IPS DF 19.7 (cell line): Measurements from ENCODE around the gene TIMM22.

Experiments
- DNase-seq: peaks from one replicate; pipeline ENCODE4 v3.0.0-alpha.2; 2013; ENCODE audit warnings: low read depth, low spot score

TIMM22 gene

DNA sequence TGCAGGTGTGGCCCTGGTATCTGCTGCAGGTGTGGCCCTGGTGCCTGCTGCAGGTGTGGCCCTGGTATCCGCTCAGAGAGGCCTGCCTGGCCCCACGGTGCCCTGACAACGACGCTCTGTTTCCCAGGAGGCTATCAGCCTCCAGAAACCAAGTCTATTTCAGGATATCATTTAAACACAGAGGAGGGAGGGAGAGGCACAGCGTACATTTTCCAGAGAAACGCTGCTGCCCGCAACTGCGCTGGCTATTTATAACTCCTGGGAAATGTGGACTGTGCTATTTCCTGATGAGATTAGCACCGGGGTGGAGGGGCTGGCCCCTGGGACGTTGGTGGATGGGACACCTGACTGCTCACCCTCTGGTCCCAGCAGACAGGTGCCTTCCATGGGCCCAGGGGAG is 22.5 kb downstream of the TIMM22 start:
- DNase-seq, result no peak

DNA sequence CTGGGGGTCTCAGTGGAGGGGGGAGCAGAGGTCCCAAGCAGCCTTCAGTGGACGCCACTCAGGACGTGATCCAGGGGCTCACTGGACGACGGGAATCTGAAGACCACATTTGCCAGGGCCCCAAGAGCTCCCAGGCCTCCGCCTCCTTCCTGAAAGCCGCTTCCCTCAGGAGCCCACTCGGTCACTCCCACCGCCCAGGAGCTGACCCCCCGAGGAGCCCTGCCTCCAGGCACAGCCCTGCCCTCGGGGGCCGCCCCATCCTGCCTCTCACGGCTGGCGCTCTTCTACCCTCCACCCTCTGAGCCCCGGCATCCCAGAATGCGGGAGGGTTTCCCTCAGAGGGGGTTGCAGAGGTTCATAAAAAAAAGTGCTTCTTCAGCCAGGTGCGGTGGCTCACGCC is 24.2 kb downstream of the TIMM22 start:
- no peak for DNase-seq

DNA sequence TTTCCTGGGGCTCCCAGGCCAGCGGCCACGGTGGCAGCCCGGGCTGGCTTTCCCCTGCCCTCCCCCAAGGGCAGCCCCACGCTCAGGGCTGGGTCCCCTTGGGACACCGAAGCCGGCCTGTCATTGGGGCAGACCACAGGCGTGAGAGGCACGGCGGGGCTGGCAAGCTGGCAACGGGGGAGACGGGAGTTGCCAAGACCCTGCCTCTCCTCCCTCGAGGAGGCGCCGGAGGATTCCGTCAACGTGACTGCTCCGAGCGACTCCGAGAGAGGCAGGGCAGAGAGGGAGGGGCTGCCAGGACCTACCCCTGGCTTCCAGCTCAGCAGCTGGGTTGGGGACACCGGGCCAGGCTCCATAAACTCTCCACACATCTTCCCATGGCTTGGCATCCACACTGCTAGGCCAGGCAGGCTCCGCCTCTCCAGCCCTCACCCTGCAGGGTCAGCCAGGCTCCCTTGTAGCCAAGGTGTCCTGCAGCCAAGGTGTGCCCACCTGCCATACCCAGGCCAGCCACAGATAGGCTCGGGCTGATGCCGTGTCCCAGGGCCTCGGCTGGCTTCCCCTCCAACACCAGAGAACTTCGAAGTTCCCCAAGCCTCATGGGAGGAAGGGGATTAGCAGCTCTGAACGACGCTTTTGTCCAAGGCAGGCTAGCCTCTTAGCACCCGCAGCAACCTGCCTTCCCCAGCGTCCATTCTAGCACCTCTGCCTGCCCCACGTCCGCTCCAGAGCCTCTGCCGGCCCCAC is 25.5 kb downstream of the TIMM22 start:
- DNase-seq, result no peak

DNA sequence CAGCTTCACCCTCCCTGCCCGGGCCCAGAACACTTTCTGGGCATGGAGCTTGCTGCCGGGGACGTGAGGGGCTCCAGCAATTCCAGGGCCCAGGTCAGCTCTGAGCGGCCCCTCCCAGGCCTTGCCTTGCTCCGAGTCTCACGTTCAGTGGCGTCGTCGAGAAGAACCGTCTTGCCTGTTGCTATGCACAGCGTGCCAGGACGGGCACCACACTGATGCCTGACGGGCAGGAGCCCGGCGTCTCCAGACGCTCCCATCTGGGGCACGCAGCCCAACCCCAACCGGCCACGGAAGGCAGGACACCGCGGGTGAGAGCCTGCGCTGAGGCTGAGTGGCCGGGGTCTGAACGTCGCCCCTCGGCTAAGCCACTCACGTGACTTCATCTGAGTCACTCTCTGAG is 27.1 kb downstream of the TIMM22 start:
- no peak for DNase-seq

DNA sequence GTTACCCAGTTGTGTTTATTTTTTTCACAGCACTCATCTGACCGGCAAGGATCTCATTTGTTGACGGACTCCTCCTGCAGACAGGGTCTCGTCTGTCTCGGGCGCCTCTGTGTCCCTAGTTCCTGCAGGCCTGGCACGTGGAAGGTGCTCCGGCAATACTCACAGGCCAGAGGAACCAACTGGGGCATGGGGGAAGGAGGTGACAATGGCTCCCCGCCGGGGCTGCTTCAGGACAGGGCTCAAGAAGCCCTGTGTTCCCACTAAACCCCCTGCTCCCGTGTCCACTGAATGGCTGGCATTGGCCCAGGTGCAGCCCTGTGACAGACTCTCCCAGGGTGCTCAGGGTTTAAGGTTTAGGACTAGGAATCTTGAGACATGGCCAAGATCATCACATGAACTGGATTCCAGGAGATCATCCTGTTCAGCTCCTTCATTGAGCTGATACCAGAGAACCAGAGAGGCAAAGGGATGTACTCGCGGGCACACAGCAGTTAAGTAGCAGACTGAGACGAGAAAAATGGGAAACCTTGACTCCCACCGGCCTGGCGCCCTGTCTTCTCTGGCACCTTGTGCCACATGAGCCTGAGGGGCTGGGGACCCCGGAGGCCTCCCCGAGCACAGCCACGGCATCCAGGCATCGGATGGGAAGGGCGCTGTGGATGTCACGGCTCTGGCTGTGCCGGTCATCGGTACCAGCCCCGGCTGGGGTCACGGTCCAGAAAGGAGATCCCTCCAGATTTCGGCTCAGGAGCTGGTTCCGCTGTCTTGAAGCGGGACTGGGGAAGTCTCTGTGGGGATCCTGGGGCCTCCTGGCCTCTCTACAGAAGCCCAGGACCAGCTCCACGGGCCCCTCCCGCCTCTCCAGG is 29.0 kb downstream of the TIMM22 start:
- DNase-seq, result no peak

DNA sequence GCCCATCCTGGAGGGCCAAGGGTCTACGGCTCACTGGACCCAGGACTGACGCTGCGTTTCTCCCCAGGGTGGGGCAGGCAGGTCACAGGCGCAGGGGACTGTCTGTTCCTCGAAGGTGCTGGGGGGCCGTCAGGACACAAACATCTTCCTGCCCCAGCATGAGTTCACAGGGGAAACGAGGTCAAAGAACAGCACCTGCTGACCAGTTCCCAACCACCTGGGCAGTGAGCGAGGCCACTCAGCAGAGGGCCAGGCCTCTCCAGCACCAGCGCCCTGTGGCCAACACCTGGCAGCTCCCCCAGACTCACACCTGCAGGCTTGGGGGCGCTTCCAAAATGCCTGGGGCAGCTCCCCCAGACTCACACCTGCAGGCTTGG is 29.7 kb downstream of the TIMM22 start:
- no peak for DNase-seq

DNA sequence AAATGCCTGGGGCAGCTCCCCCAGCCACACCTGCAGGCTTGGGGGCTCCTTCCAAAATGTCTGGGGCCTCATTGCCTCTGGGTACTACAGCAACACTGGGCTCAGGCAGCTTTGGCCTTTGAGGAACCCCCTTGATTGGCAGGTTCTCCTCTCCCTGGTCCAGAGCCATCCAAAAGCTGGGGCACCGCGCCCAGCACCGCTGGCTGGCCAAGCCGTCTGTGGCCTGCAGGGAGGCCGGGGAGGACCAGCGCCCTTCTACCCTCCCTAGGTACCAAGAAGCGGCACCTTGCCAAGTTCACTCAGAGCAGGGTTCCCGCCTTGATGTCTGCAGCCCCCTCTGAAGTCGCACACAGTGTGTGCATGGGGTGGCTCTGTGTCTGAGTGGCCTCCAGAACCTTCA is 30.1 kb downstream of the TIMM22 start:
- DNase-seq, result no peak

DNA sequence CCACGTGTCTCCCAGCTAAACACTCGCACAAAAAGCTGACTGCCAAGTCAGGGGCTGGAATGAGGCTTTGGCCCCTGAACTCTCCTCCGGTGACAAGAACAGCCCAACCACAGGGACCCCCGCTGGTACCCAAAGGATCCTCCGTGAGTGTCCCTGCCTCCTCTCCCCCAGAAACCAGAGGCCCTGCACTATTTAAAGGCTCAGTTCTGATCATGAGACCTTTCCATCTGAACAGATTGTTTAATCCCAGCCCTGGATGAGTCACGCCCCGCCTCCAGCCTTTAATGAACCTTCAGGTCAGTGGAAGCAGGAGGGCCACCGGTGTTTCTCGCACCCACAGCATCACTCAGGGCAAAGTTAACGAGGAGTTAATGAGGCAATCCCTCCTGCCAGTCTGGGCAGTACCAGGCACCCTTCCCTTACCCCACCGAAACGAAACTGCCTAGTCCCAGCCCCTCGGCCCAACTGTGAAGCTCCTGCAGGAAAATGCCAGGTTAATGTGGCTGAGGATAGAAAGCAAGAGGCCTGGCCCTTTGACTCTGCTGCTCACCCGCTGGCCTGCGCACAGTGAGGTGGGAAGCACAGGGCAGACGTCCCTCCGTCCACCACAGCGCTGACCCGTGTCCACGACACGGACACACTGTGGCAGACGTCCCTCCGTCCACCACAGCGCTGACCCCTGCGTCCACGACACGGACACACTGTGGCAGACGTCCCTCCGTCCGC is 32.4 kb downstream of the TIMM22 start:
- DNase-seq, result no peak

DNA sequence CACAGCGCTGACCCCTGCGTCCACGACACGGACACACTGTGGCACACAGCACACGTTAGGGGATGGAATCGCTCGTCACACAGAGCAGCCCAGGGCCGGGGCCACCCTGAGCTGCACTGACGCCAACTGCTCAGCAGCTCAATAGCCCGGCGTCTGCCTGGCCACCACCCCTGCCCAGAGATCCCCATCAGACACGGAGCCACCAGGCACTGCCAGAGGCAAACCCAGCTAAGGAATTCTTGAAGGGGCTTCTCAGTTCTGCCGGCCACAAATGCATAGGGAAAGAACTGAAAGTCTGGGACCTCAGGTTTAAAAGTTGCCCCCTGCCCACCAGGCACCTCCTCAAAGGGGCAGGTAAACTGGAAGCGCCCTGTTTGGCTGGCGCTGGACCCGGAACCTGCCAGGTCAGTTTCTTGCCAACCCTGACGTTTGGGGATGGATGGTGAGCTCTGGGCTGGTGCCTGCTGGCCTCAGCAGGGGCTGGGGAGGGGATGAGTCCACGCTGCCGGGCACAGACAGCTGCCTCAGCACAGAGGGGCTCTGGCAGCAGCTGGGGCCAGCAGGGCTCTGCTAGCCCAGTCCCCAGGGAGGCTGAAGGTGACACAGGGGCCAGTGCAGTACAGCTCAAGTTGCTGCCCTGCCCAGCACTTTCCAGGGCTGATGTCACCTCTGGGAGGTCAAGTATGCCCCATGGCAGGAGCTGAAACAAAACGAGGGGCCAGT is 33.2 kb downstream of the TIMM22 start:
- DNase-seq, result no peak

DNA sequence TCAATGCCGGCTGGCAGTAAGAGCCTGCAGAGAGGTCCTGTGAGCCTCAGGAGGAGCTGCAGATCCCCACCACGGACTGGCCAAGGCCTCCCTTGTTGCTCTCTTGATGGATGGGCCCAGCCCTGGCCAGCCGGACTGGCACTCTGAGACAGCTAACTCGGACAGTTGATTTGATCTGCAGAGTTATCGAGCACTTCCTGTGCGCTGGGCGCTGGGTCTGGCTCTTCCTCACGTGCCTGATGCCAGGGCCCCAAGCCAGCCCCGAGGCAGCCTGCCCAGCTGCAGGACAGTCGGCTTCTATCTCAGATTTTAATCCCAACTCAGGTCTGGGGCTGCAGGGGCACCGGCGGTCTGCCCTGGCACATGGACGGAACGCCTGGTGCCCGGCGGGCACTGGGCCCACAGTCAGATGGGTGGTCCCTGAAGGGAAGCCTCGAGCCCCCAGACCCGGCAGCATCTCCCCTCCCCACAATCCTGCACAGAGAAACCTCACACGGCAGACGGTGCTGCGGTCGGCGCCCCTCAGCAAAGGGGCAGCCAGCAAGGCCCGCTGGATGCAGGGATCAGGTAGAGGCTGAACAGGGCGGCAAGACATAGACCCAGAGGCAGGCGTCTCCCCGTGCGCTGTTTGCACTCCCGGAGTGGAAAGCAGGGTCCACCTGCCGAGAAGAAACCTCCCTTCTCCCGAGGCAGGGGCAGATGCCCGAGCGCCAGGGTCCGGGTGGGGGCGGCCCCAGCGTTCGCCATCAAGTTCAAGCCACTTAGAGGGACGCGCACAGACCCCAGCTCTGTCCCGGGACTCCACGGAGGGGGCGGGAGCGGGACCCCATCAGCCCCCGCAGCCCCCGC is 34.0 kb downstream of the TIMM22 start:
- DNase-seq, result no peak

DNA sequence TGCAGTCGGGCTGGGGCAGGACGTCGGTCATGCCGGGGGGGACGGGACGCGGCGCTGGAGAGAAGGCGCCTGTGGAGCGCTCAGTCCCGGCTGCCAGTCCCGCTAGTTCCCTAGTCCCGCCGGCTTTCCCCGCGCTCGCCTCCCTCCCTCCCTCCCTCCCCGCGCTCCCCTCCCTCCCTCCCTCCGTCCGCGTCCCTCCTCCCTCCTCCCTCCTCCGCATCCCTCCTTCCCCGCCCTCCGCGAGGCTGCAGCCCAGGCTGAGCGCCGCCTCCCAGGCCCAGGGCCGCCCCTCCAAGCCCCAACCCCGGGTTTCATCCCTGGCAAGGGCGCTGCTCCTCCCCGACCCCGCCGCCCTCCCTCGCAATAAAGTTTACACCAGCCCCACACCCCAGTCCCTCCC is 34.8 kb downstream of the TIMM22 start:
- DNase-seq, result no peak

DNA sequence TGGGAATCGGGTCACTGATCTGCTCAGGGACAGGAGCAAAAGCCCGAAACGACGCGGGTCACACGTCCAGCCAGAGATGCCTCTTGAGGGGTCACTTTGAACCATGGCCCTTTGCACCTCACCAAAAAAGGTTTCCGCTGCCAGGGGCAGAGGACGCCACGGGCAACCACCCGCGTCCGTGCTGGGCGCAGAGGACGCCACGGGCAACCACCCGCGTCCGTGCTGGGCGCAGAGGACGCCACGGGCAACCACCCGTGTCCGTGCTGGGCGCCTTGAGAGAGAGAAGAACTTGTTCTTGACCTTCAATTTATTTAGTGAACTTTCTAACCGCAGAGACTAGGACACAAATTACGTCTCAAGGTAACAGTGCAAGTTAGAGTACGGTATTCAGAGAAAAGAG is 35.5 kb downstream of the TIMM22 start:
- no peak for DNase-seq

DNA sequence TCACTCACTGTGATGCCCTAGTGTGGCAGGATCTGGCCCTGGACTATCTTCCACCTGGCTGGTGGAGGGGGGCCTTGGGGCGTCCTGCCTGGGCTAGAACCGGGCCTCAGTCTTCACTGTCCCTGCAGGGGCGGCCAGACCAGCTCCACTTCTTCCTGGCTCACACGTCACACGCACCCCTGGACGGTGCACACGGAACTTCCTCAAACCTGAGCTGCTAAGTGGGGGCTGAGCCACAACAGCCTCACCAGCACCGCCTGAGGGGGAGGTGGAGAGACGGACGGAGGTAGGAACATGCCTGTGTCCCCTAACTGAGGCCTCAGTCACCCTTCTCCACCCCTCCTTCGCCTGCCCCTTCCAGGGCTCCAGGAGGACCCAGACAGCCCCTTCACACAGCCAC is 36.6 kb downstream of the TIMM22 start:
- no peak for DNase-seq

DNA sequence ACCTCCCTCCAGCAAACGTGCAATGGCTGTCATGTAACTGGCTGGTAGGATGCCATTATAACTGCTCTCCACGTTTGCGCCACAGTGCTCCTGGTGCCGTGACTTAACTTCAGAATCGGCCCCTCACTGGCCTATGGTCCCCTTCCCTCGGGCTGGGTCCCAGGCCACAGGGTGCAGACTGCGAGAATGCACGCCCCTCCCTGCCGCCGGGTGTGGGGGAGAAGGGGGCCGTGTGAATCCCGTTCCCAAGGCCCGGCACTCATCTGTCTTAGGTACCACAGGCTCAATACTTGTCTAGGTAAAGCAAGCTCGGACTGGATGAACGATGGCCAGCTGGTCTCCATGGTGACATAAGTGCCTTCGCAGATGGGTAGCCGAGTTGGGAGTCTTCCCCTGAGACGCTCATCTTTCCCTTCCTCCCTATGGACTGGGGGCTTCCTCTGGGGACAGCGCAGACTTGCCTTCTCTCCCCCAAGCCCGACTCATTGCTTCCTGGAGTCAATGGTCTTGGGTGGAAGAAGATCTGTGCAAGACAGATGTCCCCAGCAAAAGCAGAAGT is 37.8 kb downstream of the TIMM22 start:
- no peak for DNase-seq

DNA sequence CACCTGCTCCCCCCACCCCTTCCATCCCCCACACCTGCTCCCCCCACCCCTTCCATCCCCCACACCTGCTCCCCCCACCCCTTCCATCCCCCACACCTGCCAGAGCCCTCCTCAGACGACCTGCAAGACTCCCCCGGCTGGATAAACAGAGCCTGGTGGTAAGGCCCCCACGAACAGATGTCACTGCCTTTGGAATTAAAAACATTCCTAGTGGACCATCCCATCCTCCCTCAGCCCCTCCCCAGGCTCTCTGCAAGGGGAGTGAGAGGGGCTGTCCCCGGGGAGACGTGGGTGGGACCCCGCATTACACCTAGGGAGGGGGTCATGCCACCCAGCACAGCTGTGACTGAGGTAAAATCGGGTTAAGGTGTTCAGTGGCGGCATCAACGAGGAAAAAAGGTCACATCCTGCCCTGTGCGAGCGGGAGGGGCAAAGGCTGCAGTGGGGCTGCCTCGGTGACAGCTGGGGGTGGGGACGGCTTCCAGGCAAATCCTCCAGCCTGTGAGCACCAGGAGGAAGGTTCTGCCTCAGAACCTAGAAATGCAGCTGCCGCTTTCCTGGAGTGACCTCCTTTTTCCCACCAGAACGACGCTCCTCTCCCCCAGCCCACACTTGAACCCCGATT is 38.7 kb downstream of the TIMM22 start:
- no peak for DNase-seq

DNA sequence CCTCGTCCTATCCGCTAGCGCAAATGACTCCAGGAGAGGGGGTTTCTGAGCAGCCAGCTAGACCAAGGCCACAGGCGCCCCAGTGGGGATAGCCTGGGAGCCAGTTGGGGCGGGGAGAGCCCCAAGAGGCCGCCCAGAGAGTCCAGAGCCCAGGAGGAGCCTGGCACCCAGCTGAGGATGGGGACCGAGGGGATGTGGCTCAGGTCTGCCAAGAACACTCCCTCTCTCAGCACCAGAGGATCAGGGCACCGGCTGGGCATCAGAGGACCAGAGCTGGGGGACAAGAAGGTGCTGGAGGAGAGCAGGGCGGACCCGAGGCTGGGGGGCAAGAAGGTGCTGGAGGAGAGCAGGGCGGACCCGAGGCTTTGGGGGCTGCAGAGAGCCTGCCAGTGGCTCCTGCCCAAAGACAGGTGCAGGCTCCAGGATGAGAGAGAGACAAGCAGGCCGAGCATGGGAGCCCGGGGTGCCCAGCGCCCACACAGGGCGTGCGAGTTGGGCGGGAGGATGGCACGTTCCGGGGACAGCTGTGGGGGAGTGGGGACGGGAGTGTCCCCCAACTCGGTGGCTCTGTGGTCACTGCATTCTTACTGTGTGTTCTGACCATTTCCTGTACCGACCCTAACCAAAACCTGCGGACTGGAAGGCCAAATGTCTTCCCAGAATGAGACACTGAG is 39.4 kb downstream of the TIMM22 start:
- no peak for DNase-seq

DNA sequence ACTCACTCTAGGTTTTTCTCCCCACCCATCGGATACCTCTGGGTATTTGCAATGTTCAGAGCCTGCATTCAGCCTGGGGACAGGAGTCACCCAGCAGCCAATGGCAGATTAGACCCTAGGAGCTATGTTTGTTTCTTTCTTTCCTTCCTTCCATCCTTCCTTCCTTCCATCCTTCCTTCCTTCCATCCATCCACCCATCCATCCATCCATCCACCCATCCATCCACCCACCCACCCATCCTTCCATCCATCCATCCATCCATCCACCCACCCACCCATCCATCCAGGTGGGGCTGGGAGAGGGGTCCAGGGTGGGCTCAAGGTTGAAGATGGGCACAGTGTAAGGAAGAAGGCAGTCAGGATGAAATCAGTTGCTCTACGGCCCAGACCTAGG is 39.9 kb downstream of the TIMM22 start:
- DNase-seq, result no peak

DNA sequence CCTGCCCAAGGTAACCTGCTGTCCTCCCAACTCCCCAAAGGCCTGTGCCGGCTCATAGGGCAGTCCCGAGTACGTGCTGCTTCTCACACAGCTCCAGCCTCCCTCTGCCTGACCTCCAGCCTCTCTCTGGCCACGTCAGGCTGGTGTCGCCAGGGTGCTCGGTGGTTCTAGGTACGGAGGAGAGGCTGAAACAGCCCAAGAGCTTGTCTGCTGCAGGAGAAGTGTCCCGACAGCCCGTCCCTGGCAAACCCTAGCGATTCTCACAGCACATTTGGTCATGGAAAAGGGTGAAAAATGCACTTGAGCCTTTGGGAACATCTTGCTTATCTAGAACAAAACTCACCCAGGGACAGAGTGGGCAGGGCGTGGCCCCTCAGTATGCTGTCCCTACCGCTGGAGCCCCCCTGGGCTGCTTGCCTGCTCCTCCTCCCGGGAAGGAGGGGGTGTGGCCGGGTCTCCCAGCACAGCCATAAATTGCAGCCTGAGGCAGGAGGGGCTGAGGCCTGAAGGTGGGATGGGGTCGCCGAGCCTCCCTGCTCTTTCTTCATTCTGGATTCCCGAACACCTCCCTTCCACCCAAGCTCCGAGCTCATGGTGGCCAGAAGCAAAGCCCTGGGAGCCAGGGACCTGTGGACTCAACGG is 40.4 kb downstream of the TIMM22 start:
- no peak for DNase-seq

DNA sequence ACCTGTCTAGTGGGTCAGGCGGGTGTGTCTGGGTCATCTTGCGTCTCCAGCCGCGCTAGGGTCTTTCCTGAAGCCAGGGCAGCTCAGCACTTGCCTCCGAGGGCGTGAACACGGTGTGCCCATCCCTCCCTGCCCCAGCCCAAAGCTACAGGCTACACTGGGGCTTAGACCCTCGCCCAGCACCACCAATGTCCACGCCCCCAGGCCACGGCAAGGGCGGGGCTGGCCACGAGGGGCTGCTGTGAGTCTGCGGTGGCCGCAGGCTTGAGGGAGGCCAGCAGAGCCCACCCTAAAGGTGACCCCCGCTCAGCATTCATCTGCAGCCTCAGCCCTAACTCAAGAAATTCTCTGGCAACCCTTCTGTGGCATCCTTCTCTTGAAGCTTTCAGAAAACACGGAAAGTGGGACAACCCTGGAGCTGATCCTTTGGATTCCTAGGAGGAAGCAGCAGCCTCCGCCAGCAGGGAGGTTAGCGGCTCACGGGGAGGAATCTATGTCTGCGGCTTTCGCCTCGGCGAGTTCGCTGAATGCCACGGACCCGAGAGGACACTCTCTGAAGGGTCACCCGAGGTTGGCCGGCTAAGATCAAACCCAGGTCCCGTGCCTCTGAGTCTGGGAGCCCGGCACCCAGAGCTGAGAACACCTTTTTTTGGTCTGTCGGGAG is 41.7 kb downstream of the TIMM22 start:
- no peak for DNase-seq
